Spleen (tissue), 11 donors: ENCODE measurements around the gene ADAMTS17. TPM values are rescaled to one million over a fixed set of nuclear protein-coding genes. Genes with fewer than 3 reads are reported as not detected.

Experiments used
- DNase-seq: peaks from one replicate; pipeline ENCODE4 v3.0.0-alpha.2; 2020
- H3K27ac ChIP-seq, 8 donors: fragments of 200-600 bp; sonication (generic) in 7 of 8; 1 replicate in 4 of 8; 2 replicates in 4 of 8; pipeline versions ENCODE4 v1.5.0 to v1.8.0; 2016 to 2021; ENCODE audit warnings: inconsistent platforms in 4 of 8, mild to moderate bottlenecking in 4 of 8, moderate library complexity in 1 of 8
- H3K27me3 ChIP-seq, 7 donors: fragments of 200-600 bp; sonication (generic) in 6 of 7; replicated peaks in 1 of 7; 1 replicate in 4 of 7; 2 replicates in 3 of 7; pipeline versions ENCODE4 v1.5.0 to v1.8.0; 2016 to 2021; ENCODE audit warnings: inconsistent platforms in 3 of 7, mild to moderate bottlenecking in 1 of 7
- H3K36me3 ChIP-seq, 6 donors: fragments of 200-600 bp; sonication (generic) in 5 of 6; 1 replicate in 4 of 6; 2 replicates in 2 of 6; pipeline versions ENCODE4 v1.5.0 to v1.8.0; 2016 to 2021; ENCODE audit warnings: inconsistent platforms in 2 of 6
- H3K4me1 ChIP-seq, 6 donors: fragments of 200-600 bp; sonication (generic) in 5 of 6; 1 replicate in 3 of 6; 2 replicates in 3 of 6; pipeline versions ENCODE4 v1.5.0 to v1.8.0; 2016 to 2021; ENCODE audit warnings: inconsistent platforms in 3 of 6
- H3K4me3 ChIP-seq, 8 donors: fragments of 200-600 bp; sonication (generic) in 7 of 8; 1 replicate in 4 of 8; 2 replicates in 4 of 8; pipeline versions ENCODE4 v1.5.0 to v1.8.0; 2016 to 2021; ENCODE audit warnings: inconsistent platforms in 4 of 8, mild to moderate bottlenecking in 4 of 8, moderate library complexity in 2 of 8
- H3K9me3 ChIP-seq, 8 donors: fragments of 200-600 bp; sonication (generic) in 7 of 8; 1 replicate in 4 of 8; 2 replicates in 4 of 8; pipeline versions ENCODE4 v1.5.0 to v1.8.0; 2016 to 2021; ENCODE audit warnings: inconsistent platforms in 4 of 8
- CTCF ChIP-seq, 11 experiments: fragments of 200-600 bp in 7 of 11; fragments of 450-650 bp in 4 of 11; sonication (generic) in 4 of 11; IDR thresholded peaks in 8 of 11; conservative IDR thresholded peaks in 3 of 11; 1 replicate in 7 of 11; 2 replicates in 4 of 11; pipeline versions ENCODE4 v1.4.0 to v1.8.0; 2016 to 2021; ENCODE audit warnings: antibody characterized with exemption in 11 of 11, inconsistent platforms in 4 of 11, mild to moderate bottlenecking in 1 of 11
- POLR2A ChIP-seq, 3 donors: fragments of 450-650 bp; IDR thresholded peaks; one replicate each; pipeline ENCODE4 v1.5.1; 2017; ENCODE audit warnings: antibody characterized with exemption in 3 of 3, mild to moderate bottlenecking in 1 of 3
- POLR2AphosphoS5 ChIP-seq, 3 donors: sonication (generic); formaldehyde crosslinking; IDR thresholded peaks; one replicate each; pipeline ENCODE4 v1.5.1; 2017; ENCODE audit warnings: antibody characterized with exemption in 3 of 3
- WGBS, 5 donors: extraction: QIAGEN DNeasy Blood & Tissue Kit in 3 of 5; methylation state at CpG; one replicate each; pipeline versions ENCODE4 v1.1.5 to v1.1.7; 2013 to 2018; 5-methylcytosine and 5-hydroxymethylcytosine counted together
- intact Hi-C: fragments of 100-400 bp; cut with DNase I; formaldehyde crosslinking; loops from one replicate; pipeline ENCODE4 v1.15.0; 2023; ENCODE audit warnings: low total_unique reads
- polyA plus RNA-seq, 3 donors: library from polyadenylated mRNA; stranded (reverse); fragments of 200-250 nt; gene quantifications; one replicate each; pipeline ENCODE4 v1.2.1, GENCODE V29; 2013
- total RNA-seq, 7 donors: library from RNA; depleted of rRNA in 3 of 7; stranded (reverse); fragments of >200 nt in 3 of 7; fragmentation: NEBNext Ultra II Directional in 4 of 7; extraction: Animal tissue kit (Norgen Biotek cat#: 25700) in 4 of 7; gene quantifications; one replicate each; pipeline versions ENCODE4 v1.1.0 to v1.2.1, GENCODE V29; 2016 to 2021
- donor health status: healthy with polysubstance abuse.
- donor health status: DM: no; HTN: no; CAD: no; lungs with moderate emphysema.
- donor health status: DM: no; HTN: no; CAD: no.
- donor health status: Bipolar disorder and iron deficiency.
- donor health status: healthy.
- donor health status: DM: no; HTN: no; CAD: no.
- donor health status: DM: yes; HTN: yes; CAD: no.

Gene ADAMTS17
- total and polyA plus RNA-seq, 10 donors = 0.21 to 13.2 (median 5.8) TPM

GRCh38 chr15:100328796-100329195 lies 13.0 kb downstream of the ADAMTS17 start:
- H3K27me3 ChIP-seq = peaks cover 0 to 20% (median 0%) of the 10 kb centered on the region in 7 donors
- no peak overlapping the region for H3K4me3 ChIP-seq
- 77 to 86% (median 83%) methylated on average over 9 of the region's 9 CpGs for WGBS, 5 donors
- H3K27ac ChIP-seq = peak overlapping the region in 4 of 8 donors; percentile 29 to 75 (median 62)
- TF ChIP-seq POLR2A (IDR thresholded peaks at IDR 0.05) = no peak
- TF ChIP-seq CTCF (IDR thresholded peaks at IDR 0.05 in 8 of 11, conservative IDR thresholded peaks at IDR 0.05 in 3 of 11) = no peak
- no peak for TF ChIP-seq POLR2AphosphoS5 (IDR thresholded peaks at IDR 0.05)
- H3K9me3 ChIP-seq = no peaks in the 10 kb centered on the region
- no peak for DNase-seq
- intact Hi-C loops = no loop called here
- H3K36me3 ChIP-seq = no peaks in the 10 kb centered on the region
- H3K4me1 ChIP-seq = peaks cover 3 to 52% (median 12%) of the 10 kb centered on the region in 6 donors

GRCh38 chr15:100318880-100319279 lies 22.9 kb downstream of the ADAMTS17 start:
- 81 to 94% (median 89%) methylated on average over 4 of the region's 4 CpGs for WGBS, 5 donors
- intact Hi-C loops = no loop called here

GRCh38 chr15:100314809-100315400 lies 26.9 kb downstream of the ADAMTS17 start:
- TF ChIP-seq POLR2A (IDR thresholded peaks at IDR 0.05) = no peak
- no peak for TF ChIP-seq POLR2AphosphoS5 (IDR thresholded peaks at IDR 0.05)
- no peak for TF ChIP-seq CTCF (IDR thresholded peaks at IDR 0.05 in 8 of 11, conservative IDR thresholded peaks at IDR 0.05 in 3 of 11)
- Histone ChIP-seq H3K36me3 (peaks cover 0 to 6% (median 0%) of the 10 kb centered on the region in 6 donors), H3K9me3 (peaks cover 0 to 25% (median 14%) of the 10 kb centered on the region in 8 donors), H3K4me1 (no peaks in the 10 kb centered on the region), H3K27ac (no peak overlapping the region), H3K4me3 (no peak overlapping the region), H3K27me3 (peaks cover 0 to 15% (median 0%) of the 10 kb centered on the region in 7 donors)
- intact Hi-C loops = no loop called here
- 81 to 87% (median 82%) methylated on average over 13 to 16 of the region's 16 CpGs for WGBS, 5 donors
- no peak for DNase-seq

More at GRCh38 chr15:100318880-100319279, 22.9 kb downstream of the ADAMTS17 start:
- no peak overlapping the region for H3K4me3 ChIP-seq
- no peak for DNase-seq
- peaks cover 0 to 32% (median 15%) of the 10 kb centered on the region in 8 donors for H3K9me3 ChIP-seq
- no peak overlapping the region for H3K27ac ChIP-seq
- TF ChIP-seq CTCF (IDR thresholded peaks at IDR 0.05 in 8 of 11, conservative IDR thresholded peaks at IDR 0.05 in 3 of 11) (no peak), POLR2A (IDR thresholded peaks at IDR 0.05) (no peak), POLR2AphosphoS5 (IDR thresholded peaks at IDR 0.05) (no peak)
- H3K4me1 ChIP-seq = no peaks in the 10 kb centered on the region
- peaks cover 0 to 6% (median 0%) of the 10 kb centered on the region in 6 donors for H3K36me3 ChIP-seq
- H3K27me3 ChIP-seq = no peaks in the 10 kb centered on the region

- TF ChIP-seq POLR2AphosphoS5 (IDR thresholded peaks at IDR 0.05) = no peak
- TF ChIP-seq CTCF (IDR thresholded peaks at IDR 0.05 in 8 of 11, conservative IDR thresholded peaks at IDR 0.05 in 3 of 11) = no peak
- no peak for TF ChIP-seq POLR2A (IDR thresholded peaks at IDR 0.05)
- H3K36me3 ChIP-seq = no peaks in the 10 kb centered on the region
- peaks cover 0 to 16% (median 0%) of the 10 kb centered on the region in 7 donors for H3K27me3 ChIP-seq
- intact Hi-C loops = no loop called here
- no peak overlapping the region for H3K27ac ChIP-seq
- no peak for DNase-seq
- WGBS, 5 donors = 76 to 89% (median 84%) methylated on average over 8 of the region's 8 CpGs
- no peaks in the 10 kb centered on the region for H3K4me1 ChIP-seq
- H3K9me3 ChIP-seq = no peaks in the 10 kb centered on the region
- H3K4me3 ChIP-seq = no peak overlapping the region
Measured at GRCh38 chr15:100311833-100312476, 29.8 kb downstream of the ADAMTS17 start.
